Mesendoderm (in vitro differentiated cells): Measurements from ENCODE around the gene GNAI2.
A peak's percentile ranks its signal among the peaks of the same experiment; 100 is the strongest.

ENCODE experiments used
- DNase-seq: peaks from one replicate; pipeline ENCODE4 v3.0.0; 2013
- H2AK5ac ChIP-seq: 2 replicates; pipeline ENCODE4 v1.6.1; 2013; ENCODE audit warnings: low read length, inconsistent platforms
- H2BK120ac ChIP-seq: 2 replicates; pipeline ENCODE4 v1.6.1; 2013; ENCODE audit warnings: low read depth, mild to moderate bottlenecking, low read length, moderate library complexity, mixed read lengths
- H2BK15ac ChIP-seq: replicated peaks from 2 replicates; pipeline ENCODE4 v1.6.1; 2013; ENCODE audit warnings: low read depth, mild to moderate bottlenecking, moderate library complexity
- H2BK5ac ChIP-seq: 2 replicates; pipeline ENCODE4 v1.6.1; 2013; ENCODE audit warnings: low read length, inconsistent platforms
- H3K18ac ChIP-seq: 2 replicates; pipeline ENCODE4 v1.6.1; 2013; ENCODE audit warnings: mild to moderate bottlenecking, low read length, mixed read lengths
- H3K23ac ChIP-seq: one replicate; pipeline ENCODE4 v1.6.1; 2013; ENCODE audit warnings: low read length
- H3K27ac ChIP-seq: 2 replicates; pipeline ENCODE4 v1.5.1; 2013; ENCODE audit warnings: low read depth, mild to moderate bottlenecking, inconsistent platforms, low read length, moderate library complexity
- H3K27me3 ChIP-seq: 2 replicates; pipeline ENCODE4 v1.6.1; 2013; ENCODE audit warnings: low read length, control low read depth, mild to moderate bottlenecking, inconsistent platforms; ENCODE audit not compliant: insufficient read depth, poor library complexity
- H3K36me3 ChIP-seq: 2 replicates; pipeline ENCODE4 v1.6.1; 2013; ENCODE audit warnings: low read length, inconsistent platforms; ENCODE audit not compliant: control insufficient read depth, insufficient read depth
- H3K4ac ChIP-seq: one replicate; pipeline ENCODE4 v1.6.1; 2013; ENCODE audit warnings: low read depth, mild to moderate bottlenecking, low read length, moderate library complexity
- H3K4me1 ChIP-seq: 2 replicates; pipeline ENCODE4 v1.6.1; 2013; ENCODE audit warnings: low read depth, low read length, inconsistent platforms; ENCODE audit not compliant: control insufficient read depth
- H3K4me2 ChIP-seq: 2 replicates; pipeline ENCODE4 v1.6.1; 2013; ENCODE audit warnings: low read length
- H3K4me3 ChIP-seq: 2 replicates; pipeline ENCODE4 v1.5.1; 2013; ENCODE audit warnings: mild to moderate bottlenecking, low read length
- H3K56ac ChIP-seq: one replicate; pipeline ENCODE4 v1.6.1; 2013; ENCODE audit warnings: low read length
- H3K79me1 ChIP-seq: 2 replicates; pipeline ENCODE4 v1.6.1; 2013; ENCODE audit warnings: low read length, inconsistent platforms
- H3K79me2 ChIP-seq: 2 replicates; pipeline ENCODE4 v1.6.1; 2013; ENCODE audit warnings: mild to moderate bottlenecking, low read length; ENCODE audit not compliant: control insufficient read depth, insufficient read depth
- H3K9ac ChIP-seq: 2 replicates; pipeline ENCODE4 v1.6.1; 2013; ENCODE audit warnings: low read length, inconsistent platforms
- H4K5ac ChIP-seq: one replicate; pipeline ENCODE4 v1.6.1; 2013; ENCODE audit warnings: low read length
- H4K8ac ChIP-seq: one replicate; pipeline ENCODE4 v1.6.1; 2013; ENCODE audit warnings: low read depth, mild to moderate bottlenecking, control low read depth, low read length, moderate library complexity
- WGBS: extraction: QIAGEN DNeasy Blood & Tissue Kit; methylation state at CpG from one replicate; pipeline ENCODE4 v1.1.7; 2013; ENCODE audit warnings: low lambda C conversion rate, missing lambda C conversion rate; ENCODE audit not compliant: insufficient coverage; ENCODE audit errors: extremely low coverage; 5-methylcytosine and 5-hydroxymethylcytosine counted together

Gene GNAI2

DNA sequence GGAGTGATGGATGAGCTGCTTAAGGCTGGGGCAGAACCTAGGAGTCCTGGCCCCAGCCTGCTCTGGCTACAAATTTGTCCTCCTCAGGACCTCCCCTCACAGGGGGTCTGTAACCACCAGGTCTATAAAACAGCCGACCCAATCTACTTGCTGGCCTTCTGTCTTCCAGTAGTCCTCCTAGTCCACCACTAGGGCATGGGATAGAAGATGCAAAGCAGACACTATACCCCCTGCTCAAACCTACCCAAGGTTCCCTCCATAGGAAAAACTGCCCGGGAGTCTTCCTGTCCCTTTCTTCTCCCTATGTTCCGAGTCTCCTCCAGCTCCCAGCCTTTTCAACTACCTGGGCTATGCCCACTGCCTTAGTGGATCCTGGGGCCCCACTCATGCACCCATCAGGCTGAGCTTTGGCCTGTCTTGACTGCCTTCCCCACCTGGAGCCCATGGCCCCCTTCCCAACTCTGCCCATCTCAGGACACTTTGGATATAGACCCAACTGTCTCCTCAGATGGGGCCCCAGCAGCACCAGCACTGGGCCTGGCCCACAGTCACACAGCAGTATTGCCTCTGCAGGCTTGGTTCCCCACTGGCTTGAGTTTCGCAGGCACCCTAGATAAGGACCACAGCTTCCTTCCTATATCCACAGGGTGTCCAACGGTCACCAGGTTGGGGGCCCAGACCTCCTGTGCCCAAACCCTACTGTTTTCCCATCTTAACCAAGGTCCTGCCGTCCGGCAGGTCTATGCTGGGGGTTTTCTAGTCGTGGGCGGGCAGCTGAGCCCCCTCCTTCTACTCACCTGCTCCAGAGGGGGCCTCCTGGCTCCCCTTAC, 62.1 kb downstream of the GNAI2 start:
- Histone ChIP-seq H4K5ac (no peak overlapping the region), H3K27ac (no peak overlapping the region)

DNA sequence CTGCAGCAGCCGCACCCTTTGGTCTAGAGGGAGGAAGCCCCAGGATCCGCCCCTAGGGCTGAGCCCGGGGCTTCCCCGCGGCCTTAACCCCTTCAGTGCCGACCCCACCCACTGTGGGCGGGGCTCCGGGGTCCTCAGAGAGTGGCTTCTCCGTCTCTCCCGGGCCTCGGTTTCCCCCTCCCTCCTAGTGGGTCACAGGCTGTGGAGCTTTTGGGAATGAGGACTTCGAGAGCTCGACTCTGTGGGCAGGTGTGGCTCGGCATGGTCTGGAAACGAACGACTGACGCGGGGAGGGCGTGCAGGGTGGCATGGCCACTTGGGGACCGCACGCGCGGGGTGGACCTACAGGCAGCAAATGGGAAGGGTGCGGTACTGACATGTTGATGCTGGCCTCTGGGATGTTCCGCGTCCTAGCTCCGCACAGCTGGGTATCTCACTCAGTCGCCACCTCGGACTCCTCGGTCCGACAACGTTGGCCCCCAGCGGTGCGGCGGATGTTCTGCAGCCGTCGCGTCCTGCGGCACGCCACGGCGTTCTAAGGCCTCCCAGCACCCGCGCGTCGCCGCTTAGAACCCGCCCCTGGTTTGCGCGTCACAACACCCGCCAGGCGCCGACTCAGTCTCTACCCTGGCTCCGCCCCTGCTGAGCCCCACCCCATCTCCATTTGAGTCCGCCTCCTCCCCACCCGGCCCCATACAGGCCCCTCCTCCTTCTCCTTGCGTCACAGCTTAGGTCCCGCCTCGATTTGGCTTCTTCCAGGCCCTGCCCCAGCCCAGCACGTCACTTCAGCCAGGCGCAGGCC, 63.0 kb downstream of the GNAI2 start, which contains the start of the genes HYAL3 and NAA80:
HYAL3 (minus strand) TSS at position 570 of the 802 bp plus-strand sequence. CDS start 3,803 bp downstream, outside the sequence.
NAA80 (minus strand) TSS at position 570 of the 802 bp plus-strand sequence. CDS start 1,942 bp downstream, outside the sequence.
- Histone ChIP-seq H2BK5ac (peak within 1 kb of the TSS; percentile 5), H3K4me2 (peak within 1 kb of the TSS; percentile 47), H3K36me3 (no peaks in the 10 kb centered on the region), H3K18ac (peak within 1 kb of the TSS; percentile 11), H3K4ac (no peak within 1 kb of the TSS), H4K8ac (no peak within 1 kb of the TSS), H3K9ac (peak within 1 kb of the TSS; percentile 87), H3K79me2 (no peaks in the 10 kb centered on the region), H2BK15ac (no peak within 1 kb of the TSS), H3K27ac (peak within 1 kb of the TSS; percentile 47), H2AK5ac (no peak within 1 kb of the TSS), H3K4me3 (peak within 1 kb of the TSS; percentile 82), H3K79me1 (no peaks in the 10 kb centered on the region), H4K5ac (no peak within 1 kb of the TSS), H3K27me3 (no peaks in the 10 kb centered on the region), H3K23ac (no peak within 1 kb of the TSS), H3K56ac (peak within 1 kb of the TSS; percentile 77), H2BK120ac (no peak within 1 kb of the TSS), H3K4me1 (peaks cover 6% of the 10 kb centered on the region)
- no CpG with 5 or more reads among the region's 61 CpGs for WGBS
- peak; percentile 100 for DNase-seq

More for the DNA sequence above, 62.1 kb downstream of the GNAI2 start:
- Histone ChIP-seq H3K79me2 (no peaks in the 10 kb centered on the region), H3K23ac (no peak overlapping the region), H3K18ac (no peak overlapping the region), H2BK5ac (no peak overlapping the region), H3K4me3 (no peak overlapping the region), H2AK5ac (no peak overlapping the region), H3K9ac (peak overlapping the region; percentile 52), H3K4me1 (peaks cover 6% of the 10 kb centered on the region), H3K27me3 (no peaks in the 10 kb centered on the region), H2BK15ac (no peak overlapping the region), H3K56ac (peak overlapping the region; percentile 75), H4K8ac (no peak overlapping the region), H2BK120ac (no peak overlapping the region), H3K4me2 (peak overlapping the region; percentile 47), H3K36me3 (no peaks in the 10 kb centered on the region), H3K4ac (no peak overlapping the region), H3K79me1 (no peaks in the 10 kb centered on the region)
- DNase-seq, result peak; percentile 56
- WGBS, result no CpG with 5 or more reads among the region's 9 CpGs

DNA sequence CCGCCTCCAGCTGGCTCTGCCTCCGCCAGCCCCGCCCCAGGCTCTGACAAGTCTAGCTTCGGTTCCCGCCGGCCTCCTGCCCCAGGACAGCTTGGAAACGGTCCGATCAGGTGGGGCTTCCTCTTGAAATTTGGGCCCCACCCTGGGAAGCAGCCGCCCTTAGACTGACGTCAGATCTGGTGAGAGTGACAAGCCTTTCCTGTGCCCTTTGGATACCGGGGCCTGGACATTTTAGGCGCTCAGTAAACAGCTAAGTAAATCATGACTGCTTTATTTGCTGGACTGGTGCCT, 63.6 kb downstream of the GNAI2 start:
- no peak for DNase-seq
- no peaks in the 10 kb centered on the region for H3K79me1 ChIP-seq
- no peaks in the 10 kb centered on the region for H3K79me2 ChIP-seq
- H4K8ac ChIP-seq, result no peak overlapping the region
- no peak overlapping the region for H2BK15ac ChIP-seq
- peak overlapping the region; percentile 11 for H3K18ac ChIP-seq
- H4K5ac ChIP-seq, result no peak overlapping the region
- H3K4me2 ChIP-seq, result peak overlapping the region; percentile 7
- no peaks in the 10 kb centered on the region for H3K27me3 ChIP-seq
- H2BK5ac ChIP-seq, result no peak overlapping the region
- H3K23ac ChIP-seq, result no peak overlapping the region
- peak overlapping the region; percentile 47 for H3K27ac ChIP-seq
- H3K4ac ChIP-seq, result no peak overlapping the region
- peak overlapping the region; percentile 77 for H3K56ac ChIP-seq
- H3K4me1 ChIP-seq, result peaks cover 6% of the 10 kb centered on the region
- WGBS, result no CpG with 5 or more reads among the region's 12 CpGs
- no peak overlapping the region for H3K4me3 ChIP-seq
- no peak overlapping the region for H2AK5ac ChIP-seq
- no peak overlapping the region for H2BK120ac ChIP-seq
- no peaks in the 10 kb centered on the region for H3K36me3 ChIP-seq
- H3K9ac ChIP-seq, result peak overlapping the region; percentile 62

DNA sequence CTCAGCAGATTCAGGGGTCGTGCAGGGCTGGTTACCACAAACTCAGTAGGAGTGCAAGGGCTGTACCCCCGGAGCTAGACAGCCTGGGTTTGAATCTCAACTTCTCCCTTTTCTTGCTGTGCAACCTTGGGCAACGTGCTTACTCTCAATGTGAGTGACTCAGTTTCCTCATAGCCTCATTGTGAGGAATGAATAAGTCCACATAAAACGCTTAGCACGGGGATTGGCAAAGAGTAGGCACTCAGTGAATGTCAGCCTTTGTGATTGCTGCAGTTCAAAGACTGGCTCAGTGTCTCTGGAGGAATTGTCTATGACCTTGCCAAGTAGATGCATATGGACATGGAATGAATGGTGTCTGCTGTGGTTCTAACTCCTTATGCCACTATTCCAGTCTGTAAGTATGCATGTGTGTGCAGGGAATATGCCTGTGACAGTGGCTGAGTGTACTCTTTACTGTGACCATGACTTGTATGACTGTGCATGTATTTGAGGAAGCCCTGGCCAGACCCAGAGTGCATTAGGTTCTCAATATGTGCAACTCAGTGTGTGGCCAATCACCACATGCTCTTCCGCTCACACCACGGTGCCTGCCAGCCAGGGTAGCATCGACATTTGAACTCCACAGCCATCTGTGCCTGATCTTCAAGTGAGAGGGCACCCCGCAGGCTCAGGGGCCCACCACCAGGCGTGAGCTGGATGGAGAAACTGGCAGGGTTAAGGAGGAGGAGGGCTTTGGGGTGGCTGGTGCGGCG, 64.1 kb downstream of the GNAI2 start:
- H2BK15ac ChIP-seq, result no peak overlapping the region
- no peaks in the 10 kb centered on the region for H3K27me3 ChIP-seq
- H3K27ac ChIP-seq, result peak overlapping the region; percentile 47
- DNase-seq, result no peak
- no peak overlapping the region for H2BK120ac ChIP-seq
- no peaks in the 10 kb centered on the region for H3K79me1 ChIP-seq
- H2AK5ac ChIP-seq, result no peak overlapping the region
- no peak overlapping the region for H2BK5ac ChIP-seq
- H3K4me1 ChIP-seq, result peaks cover 6% of the 10 kb centered on the region
- no peaks in the 10 kb centered on the region for H3K36me3 ChIP-seq
- no peak overlapping the region for H3K23ac ChIP-seq
- peak overlapping the region; percentile 7 for H3K4me2 ChIP-seq
- no CpG with 5 or more reads among the region's 12 CpGs for WGBS
- H3K9ac ChIP-seq, result peak overlapping the region; percentile 62
- H3K4ac ChIP-seq, result no peak overlapping the region
- no peak overlapping the region for H4K5ac ChIP-seq
- peak overlapping the region; percentile 77 for H3K56ac ChIP-seq
- no peak overlapping the region for H3K4me3 ChIP-seq
- H4K8ac ChIP-seq, result no peak overlapping the region
- no peaks in the 10 kb centered on the region for H3K79me2 ChIP-seq
- H3K18ac ChIP-seq, result peak overlapping the region; percentile 11

DNA sequence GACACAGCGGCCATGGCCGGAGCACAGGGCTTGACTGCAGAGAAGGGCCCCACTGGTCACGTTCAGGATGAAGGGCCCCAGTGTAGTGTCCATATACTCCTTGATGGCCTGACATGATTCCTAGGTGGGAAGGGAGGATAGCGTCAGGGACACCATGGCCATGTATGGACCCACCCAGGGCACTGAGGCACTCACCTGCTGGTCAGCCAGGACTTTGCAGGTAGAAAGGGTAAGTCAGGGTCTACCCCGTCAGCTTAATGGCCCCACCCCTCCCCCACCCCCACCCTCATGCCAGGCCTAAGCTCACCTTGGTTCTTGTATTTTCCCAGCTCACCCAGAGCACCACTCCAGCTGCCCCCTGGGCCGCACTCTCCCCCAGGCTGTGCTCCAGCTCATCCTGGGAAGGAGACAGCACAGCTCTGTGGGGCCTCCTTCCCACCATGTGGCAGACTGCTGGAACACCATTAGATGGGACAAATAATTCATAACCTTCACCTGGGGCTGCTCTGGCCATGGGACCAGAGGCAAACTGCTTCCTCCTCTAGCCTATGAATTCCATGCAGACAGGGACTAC, 64.8 kb downstream of the GNAI2 start:
- H2AK5ac ChIP-seq, result no peak overlapping the region
- no peak overlapping the region for H3K27ac ChIP-seq
- no peak overlapping the region for H2BK5ac ChIP-seq
- H4K5ac ChIP-seq, result no peak overlapping the region
- H3K4ac ChIP-seq, result no peak overlapping the region
- H3K36me3 ChIP-seq, result no peaks in the 10 kb centered on the region
- H3K27me3 ChIP-seq, result no peaks in the 10 kb centered on the region
- no peak overlapping the region for H3K9ac ChIP-seq
- H3K56ac ChIP-seq, result peak overlapping the region; percentile 77
- no peak for DNase-seq
- H3K79me2 ChIP-seq, result no peaks in the 10 kb centered on the region
- no peak overlapping the region for H3K23ac ChIP-seq
- H3K4me1 ChIP-seq, result peaks cover 6% of the 10 kb centered on the region
- no peak overlapping the region for H2BK15ac ChIP-seq
- H4K8ac ChIP-seq, result no peak overlapping the region
- no peak overlapping the region for H2BK120ac ChIP-seq
- no peak overlapping the region for H3K18ac ChIP-seq
- no peak overlapping the region for H3K4me3 ChIP-seq
- no CpG with 5 or more reads among the region's 6 CpGs for WGBS
- H3K4me2 ChIP-seq, result no peak overlapping the region
- no peaks in the 10 kb centered on the region for H3K79me1 ChIP-seq
